Spleen (tissue), 7 donors: ENCODE measurements around the gene PDIA2.

Experiments used
- POLR2A ChIP-seq, 3 donors: fragments of 450-650 bp; IDR thresholded peaks; one replicate each; pipeline ENCODE4 v1.5.1; 2017; ENCODE audit warnings: antibody characterized with exemption in 3 of 3, mild to moderate bottlenecking in 1 of 3
- POLR2AphosphoS5 ChIP-seq, 3 donors: sonication (generic); formaldehyde crosslinking; IDR thresholded peaks; one replicate each; pipeline ENCODE4 v1.5.1; 2017; ENCODE audit warnings: antibody characterized with exemption in 3 of 3
- TF ChIP-seq, protein P1 (sequence below), 11 experiments: fragments of 200-600 bp in 7 of 11; fragments of 450-650 bp in 4 of 11; sonication (generic) in 4 of 11; IDR thresholded peaks in 8 of 11; conservative IDR thresholded peaks in 3 of 11; 1 replicate in 7 of 11; 2 replicates in 4 of 11; pipeline versions ENCODE4 v1.4.0 to v1.8.0; 2016 to 2021; ENCODE audit warnings: antibody characterized with exemption in 11 of 11, inconsistent platforms in 4 of 11, mild to moderate bottlenecking in 1 of 11
- donor health status: DM: no; HTN: no; CAD: no; lungs with moderate emphysema.
- donor health status: DM: no; HTN: no; CAD: no.
- donor health status: DM: no; HTN: no; CAD: no.

DNA sequence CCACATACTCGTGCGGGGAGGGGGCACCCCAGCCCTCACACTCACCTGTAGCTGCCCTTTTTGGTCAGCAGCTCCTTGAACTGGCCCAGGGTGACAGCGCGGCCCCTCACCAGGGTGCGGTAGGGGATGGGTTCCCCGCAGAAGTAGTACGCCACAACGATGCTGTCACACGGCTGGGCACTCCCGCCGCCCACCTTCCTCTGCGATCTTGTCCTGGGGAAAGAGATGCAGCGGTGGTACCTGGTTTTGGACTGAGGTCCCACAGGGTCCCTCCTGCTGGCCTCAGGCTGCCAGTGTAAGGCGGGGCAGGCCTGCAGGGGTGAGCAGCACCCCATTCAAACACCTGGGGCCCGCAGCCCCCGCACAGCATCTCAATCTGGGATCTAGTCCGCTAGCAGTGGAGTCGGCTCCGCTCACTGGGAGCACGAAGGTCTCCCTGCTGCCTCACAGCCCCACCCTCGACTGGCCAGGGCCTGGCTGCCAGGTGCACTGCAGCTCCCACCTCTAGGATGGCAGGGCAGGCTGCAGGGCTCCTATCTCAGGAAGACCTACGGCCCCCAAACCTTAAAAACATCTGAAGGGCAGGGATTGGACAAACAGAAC lies 6.5 kb downstream of the PDIA2 start:
- TF ChIP-seq POLR2A (IDR thresholded peaks at IDR 0.05) (no peak), POLR2AphosphoS5 (IDR thresholded peaks at IDR 0.05) (no peak)
- TF ChIP-seq, protein P1, sequence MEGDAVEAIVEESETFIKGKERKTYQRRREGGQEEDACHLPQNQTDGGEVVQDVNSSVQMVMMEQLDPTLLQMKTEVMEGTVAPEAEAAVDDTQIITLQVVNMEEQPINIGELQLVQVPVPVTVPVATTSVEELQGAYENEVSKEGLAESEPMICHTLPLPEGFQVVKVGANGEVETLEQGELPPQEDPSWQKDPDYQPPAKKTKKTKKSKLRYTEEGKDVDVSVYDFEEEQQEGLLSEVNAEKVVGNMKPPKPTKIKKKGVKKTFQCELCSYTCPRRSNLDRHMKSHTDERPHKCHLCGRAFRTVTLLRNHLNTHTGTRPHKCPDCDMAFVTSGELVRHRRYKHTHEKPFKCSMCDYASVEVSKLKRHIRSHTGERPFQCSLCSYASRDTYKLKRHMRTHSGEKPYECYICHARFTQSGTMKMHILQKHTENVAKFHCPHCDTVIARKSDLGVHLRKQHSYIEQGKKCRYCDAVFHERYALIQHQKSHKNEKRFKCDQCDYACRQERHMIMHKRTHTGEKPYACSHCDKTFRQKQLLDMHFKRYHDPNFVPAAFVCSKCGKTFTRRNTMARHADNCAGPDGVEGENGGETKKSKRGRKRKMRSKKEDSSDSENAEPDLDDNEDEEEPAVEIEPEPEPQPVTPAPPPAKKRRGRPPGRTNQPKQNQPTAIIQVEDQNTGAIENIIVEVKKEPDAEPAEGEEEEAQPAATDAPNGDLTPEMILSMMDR (IDR thresholded peaks at IDR 0.05 in 8 of 11, conservative IDR thresholded peaks at IDR 0.05 in 3 of 11): no peak
